ES-I3 (cell line): ENCODE results near the gene COBL.

ENCODE experiments used
- H3K36me3 ChIP-seq: 2 replicates; pipeline ENCODE4 v1.6.1; 2013; ENCODE audit warnings: mild to moderate bottlenecking, low read length, control low read depth, moderate library complexity; ENCODE audit not compliant: insufficient read depth
- H3K4me1 ChIP-seq: 2 replicates; pipeline ENCODE4 v1.6.1; 2013; ENCODE audit warnings: mild to moderate bottlenecking, control low read depth, low read length; ENCODE audit not compliant: insufficient read depth
- H3K9ac ChIP-seq: 2 replicates; pipeline ENCODE4 v1.6.1; 2013; ENCODE audit warnings: low read depth, mild to moderate bottlenecking, low read length, moderate library complexity
- H3K9me3 ChIP-seq: 2 replicates; pipeline ENCODE4 v1.6.1; 2013; ENCODE audit warnings: mild to moderate bottlenecking, low read length, moderate library complexity; ENCODE audit not compliant: control insufficient read depth, insufficient read depth

COBL gene

GRCh38 chr7:51186531-51186930 lies 130.1 kb downstream of the COBL start:
- Histone ChIP-seq H3K9me3 (no peaks in the 10 kb centered on the region), H3K9ac (no peak overlapping the region), H3K36me3 (0 out of 2 replicates have a peak, but pooled peaks cover 6% of the 10 kb centered on the region), H3K4me1 (0 out of 2 replicates have a peak, but pooled peaks cover 4% of the 10 kb centered on the region)

GRCh38 chr7:51182636-51183166 lies 133.9 kb downstream of the COBL start:
- Histone ChIP-seq H3K36me3 (0 out of 2 replicates have a peak, but pooled peaks cover 6% of the 10 kb centered on the region), H3K9me3 (no peaks in the 10 kb centered on the region), H3K9ac (no peak overlapping the region), H3K4me1 (no peaks in the 10 kb centered on the region)

GRCh38 chr7:51180092-51180491 lies 136.5 kb downstream of the COBL start:
- H3K9me3 ChIP-seq: no peaks in the 10 kb centered on the region
- H3K36me3 ChIP-seq: no peaks in the 10 kb centered on the region
- no peak overlapping the region for H3K9ac ChIP-seq
- peaks cover 16% of the 10 kb centered on the region for H3K4me1 ChIP-seq

- H3K4me1 ChIP-seq: peaks cover 23% of the 10 kb centered on the region
- H3K9ac ChIP-seq: no peak overlapping the region; the same call in 1 of the 2 replicates
- H3K36me3 ChIP-seq: no peaks in the 10 kb centered on the region
- no peaks in the 10 kb centered on the region for H3K9me3 ChIP-seq
Observed at GRCh38 chr7:51175992-51176388, 140.6 kb downstream of the COBL start.

- Histone ChIP-seq H3K36me3 (no peaks in the 10 kb centered on the region), H3K4me1 (peaks cover 23% of the 10 kb centered on the region), H3K9me3 (no peaks in the 10 kb centered on the region), H3K9ac (no peak overlapping the region; the same call in 1 of the 2 replicates)
Observed at GRCh38 chr7:51175316-51175991, 141.2 kb downstream of the COBL start.

- peaks cover 9% of the 10 kb centered on the region for H3K4me1 ChIP-seq
- no peak overlapping the region for H3K9ac ChIP-seq
- H3K9me3 ChIP-seq: no peaks in the 10 kb centered on the region
- no peaks in the 10 kb centered on the region for H3K36me3 ChIP-seq
Observed at GRCh38 chr7:51165337-51165736, 151.3 kb downstream of the COBL start.

- Histone ChIP-seq H3K9me3 (no peaks in the 10 kb centered on the region), H3K9ac (no peak overlapping the region; the same call in 1 of the 2 replicates), H3K4me1 (peaks cover 9% of the 10 kb centered on the region), H3K36me3 (no peaks in the 10 kb centered on the region)
Observed at GRCh38 chr7:51162724-51163329, 153.8 kb downstream of the COBL start.

- Histone ChIP-seq H3K9ac (no peak overlapping the region), H3K36me3 (no peaks in the 10 kb centered on the region), H3K9me3 (no peaks in the 10 kb centered on the region), H3K4me1 (peaks cover 9% of the 10 kb centered on the region)
Observed at GRCh38 chr7:51161937-51162336, 154.7 kb downstream of the COBL start.

- H3K9ac ChIP-seq: no peak overlapping the region
- H3K9me3 ChIP-seq: no peaks in the 10 kb centered on the region
- H3K4me1 ChIP-seq: peaks cover 9% of the 10 kb centered on the region
- H3K36me3 ChIP-seq: no peaks in the 10 kb centered on the region
Observed at GRCh38 chr7:51160990-51161615, 155.5 kb downstream of the COBL start.

GRCh38 chr7:51160411-51160810 lies 156.2 kb downstream of the COBL start:
- Histone ChIP-seq H3K4me1 (peaks cover 9% of the 10 kb centered on the region), H3K9ac (no peak overlapping the region), H3K9me3 (no peaks in the 10 kb centered on the region), H3K36me3 (no peaks in the 10 kb centered on the region)

GRCh38 chr7:51158742-51159445 lies 157.7 kb downstream of the COBL start:
- H3K9ac ChIP-seq: no peak overlapping the region
- no peaks in the 10 kb centered on the region for H3K9me3 ChIP-seq
- no peaks in the 10 kb centered on the region for H3K36me3 ChIP-seq
- H3K4me1 ChIP-seq: peaks cover 9% of the 10 kb centered on the region

- H3K4me1 ChIP-seq: peaks cover 7% of the 10 kb centered on the region
- no peaks in the 10 kb centered on the region for H3K36me3 ChIP-seq
- H3K9me3 ChIP-seq: no peaks in the 10 kb centered on the region
- H3K9ac ChIP-seq: no peak overlapping the region
Observed at GRCh38 chr7:51158211-51158610, 158.4 kb downstream of the COBL start.

GRCh38 chr7:51154201-51154600 lies 162.4 kb downstream of the COBL start:
- H3K36me3 ChIP-seq: no peaks in the 10 kb centered on the region
- H3K4me1 ChIP-seq: peaks cover 9% of the 10 kb centered on the region
- H3K9me3 ChIP-seq: peaks cover under 1% of the 10 kb centered on the region; the same call in 1 of the 2 replicates
- H3K9ac ChIP-seq: no peak overlapping the region

- H3K4me1 ChIP-seq: peaks cover 9% of the 10 kb centered on the region
- no peak overlapping the region for H3K9ac ChIP-seq
- H3K36me3 ChIP-seq: peaks cover 4% of the 10 kb centered on the region
- H3K9me3 ChIP-seq: peaks cover 11% of the 10 kb centered on the region; the same call in 1 of the 2 replicates
Observed at GRCh38 chr7:51152706-51153200, 163.9 kb downstream of the COBL start.
